GM23248 (cell line): Measurements from ENCODE around the gene CDH13. TPM values are rescaled to one million over a fixed set of nuclear protein-coding genes. Genes with fewer than 3 reads are reported as not detected.

Experiments used
- DNase-seq: peaks from one replicate; pipeline ENCODE4 v3.0.0-alpha.2; 2015
- H2AFZ ChIP-seq: fragments of 200-600 bp; sonication (generic); 2 replicates; pipeline ENCODE4 v1.6.1; 2016; ENCODE audit warnings: antibody characterized with exemption
- H3F3A ChIP-seq: fragments of 200-600 bp; sonication (generic); 2 replicates; pipeline ENCODE4 v1.6.1; 2016; ENCODE audit warnings: mild to moderate bottlenecking, antibody characterized with exemption, mixed run types; ENCODE audit not compliant: insufficient read depth
- H3K27ac ChIP-seq: fragments of 200-600 bp; sonication (generic); 2 replicates; pipeline ENCODE4 v1.5.1; 2016; ENCODE audit warnings: mild to moderate bottlenecking
- H3K27me3 ChIP-seq: fragments of 200-600 bp; sonication (generic); replicated peaks from 2 replicates; pipeline ENCODE4 v1.6.1; 2016; ENCODE audit warnings: mild to moderate bottlenecking; ENCODE audit not compliant: insufficient read depth
- H3K36me3 ChIP-seq: fragments of 200-600 bp; sonication (generic); 2 replicates; pipeline ENCODE4 v1.6.1; 2016; ENCODE audit warnings: low read depth, mild to moderate bottlenecking
- H3K4me1 ChIP-seq: fragments of 200-600 bp; sonication (generic); 2 replicates; pipeline ENCODE4 v1.6.1; 2016; ENCODE audit warnings: mild to moderate bottlenecking; ENCODE audit not compliant: insufficient read depth
- H3K4me2 ChIP-seq: fragments of 200-600 bp; sonication (generic); one replicate; pipeline ENCODE4 v1.6.1; 2016; ENCODE audit warnings: mild to moderate bottlenecking; ENCODE audit not compliant: unreplicated experiment
- H3K4me3 ChIP-seq: fragments of 200-600 bp; sonication (generic); 2 replicates; pipeline ENCODE4 v1.5.1; 2016; ENCODE audit warnings: mild to moderate bottlenecking
- H3K79me2 ChIP-seq: fragments of 200-600 bp; sonication (generic); 2 replicates; pipeline ENCODE4 v1.6.1; 2016; ENCODE audit warnings: mild to moderate bottlenecking; ENCODE audit not compliant: insufficient read depth
- H3K9ac ChIP-seq: fragments of 200-600 bp; sonication (generic); 2 replicates; pipeline ENCODE4 v1.6.1; 2016; ENCODE audit warnings: mild to moderate bottlenecking
- H3K9me2 ChIP-seq: fragments of 200-600 bp; sonication (generic); 2 replicates; pipeline ENCODE4 v1.6.1; 2016; ENCODE audit warnings: mixed run types, mild to moderate bottlenecking, moderate library complexity; ENCODE audit not compliant: insufficient read depth
- H3K9me3 ChIP-seq: fragments of 200-600 bp; sonication (generic); one replicate; pipeline ENCODE4 v1.6.1; 2017; ENCODE audit warnings: low read depth
- H4K20me1 ChIP-seq: fragments of 200-600 bp; sonication (generic); 2 replicates; pipeline ENCODE4 v1.6.0; 2016; ENCODE audit not compliant: insufficient read depth
- EZH2 ChIP-seq: fragments of 200-600 bp; sonication (generic); IDR thresholded peaks from 2 replicates; pipeline ENCODE4 v1.6.1; 2018; ENCODE audit warnings: antibody characterized with exemption, mild to moderate bottlenecking; ENCODE audit not compliant: insufficient read depth, poor library complexity, severe bottlenecking
- EZH2phosphoT487 ChIP-seq: fragments of 200-600 bp; sonication (generic); IDR thresholded peaks from 2 replicates; pipeline ENCODE4 v1.6.1; 2018; ENCODE audit warnings: antibody characterized with exemption, moderate library complexity, mild to moderate bottlenecking, low read depth; ENCODE audit not compliant: insufficient read depth
- WGBS, 2 experiments: methylation state at CpG; one replicate each; pipeline ENCODE4 v1.1.6; 2015 to 2017; ENCODE audit warnings: low lambda C conversion rate in 2 of 2, low coverage in 1 of 2; ENCODE audit errors: missing lambda C conversion rate in 2 of 2; 5-methylcytosine and 5-hydroxymethylcytosine counted together
- in situ Hi-C: fragments of 300-500 bp; cut with MboI; formaldehyde crosslinking; loops from 2 replicates; pipeline ENCODE4 v1.15.0; 2020
- polyA plus RNA-seq: library from polyadenylated mRNA; unstranded; fragments of >200 nt; fragmentation: Nextera tagmentation; extraction: Ambion mirVana; gene quantifications from 2 replicates; pipeline ENCODE4 v1.2.1, GENCODE V29; 2016
- total RNA-seq: library from RNA; depleted of rRNA; stranded (reverse); fragments of >200 nt; shearing (Covaris generic); gene quantifications from 2 replicates; pipeline ENCODE4 v1.2.3, GENCODE V29; 2014

CDH13 gene
- total and polyA plus RNA-seq, 2 experiments from 2014 or later: 51.0 to 52.8 TPM

GRCh38 chr16:82796047-82796446 lies 169.3 kb downstream of the CDH13 start:
- in situ Hi-C loops: no loop called here
- Histone ChIP-seq H3K4me1 (no peaks in the 10 kb centered on the region; the same call in 1 of the 2 replicates), H4K20me1 (no peaks in the 10 kb centered on the region), H3K27ac (no peak overlapping the region), H3K36me3 (no peaks in the 10 kb centered on the region), H3K27me3 (no peaks in the 10 kb centered on the region), H3K9me2 (no peaks in the 10 kb centered on the region), H3K4me3 (no peak overlapping the region), H3K9ac (no peak overlapping the region), H3K4me2 (no peak overlapping the region), H3K9me3 (no peaks in the 10 kb centered on the region), H3K79me2 (no peaks in the 10 kb centered on the region), H2AFZ (no peak overlapping the region), H3F3A (0 out of 2 replicates have a peak, but pooled peaks cover 6% of the 10 kb centered on the region)
- WGBS, 2 experiments: 81 to 84% methylated on average over 3 of the region's 3 CpGs
- no peak for DNase-seq
- TF ChIP-seq EZH2phosphoT487 (no peak), EZH2 (no peak)

GRCh38 chr16:82801361-82801760 lies 174.6 kb downstream of the CDH13 start:
- peaks cover 8% of the 10 kb centered on the region; the same call in 1 of the 2 replicates for H3F3A ChIP-seq
- H3K9me2 ChIP-seq: no peaks in the 10 kb centered on the region
- no peaks in the 10 kb centered on the region for H3K36me3 ChIP-seq
- no peaks in the 10 kb centered on the region for H3K9me3 ChIP-seq
- WGBS, 2 experiments: 29 to 34% methylated on average over 4 of the region's 4 CpGs
- no peaks in the 10 kb centered on the region for H3K27me3 ChIP-seq
- no peaks in the 10 kb centered on the region for H4K20me1 ChIP-seq
- H2AFZ ChIP-seq: no peak overlapping the region
- no peak overlapping the region for H3K9ac ChIP-seq
- peak; percentile 61 for DNase-seq
- H3K4me2 ChIP-seq: no peak overlapping the region
- in situ Hi-C loops: no loop called here
- peaks cover 12% of the 10 kb centered on the region for H3K4me1 ChIP-seq
- H3K27ac ChIP-seq: no peak overlapping the region
- H3K79me2 ChIP-seq: no peaks in the 10 kb centered on the region
- TF ChIP-seq EZH2phosphoT487 (no peak), EZH2 (no peak)
- H3K4me3 ChIP-seq: no peak overlapping the region

GRCh38 chr16:82805866-82806265 lies 179.1 kb downstream of the CDH13 start:
- no peaks in the 10 kb centered on the region for H4K20me1 ChIP-seq
- 88 to 94% methylated on average over 1 of the region's 1 CpG for WGBS, 2 experiments
- no peaks in the 10 kb centered on the region for H3K9me3 ChIP-seq
- H3K4me3 ChIP-seq: no peak overlapping the region
- DNase-seq: no peak
- in situ Hi-C loops: no loop called here
- no peak overlapping the region for H3K27ac ChIP-seq
- no peak overlapping the region for H3K4me2 ChIP-seq
- peaks cover 4% of the 10 kb centered on the region; the same call in 1 of the 2 replicates for H3F3A ChIP-seq
- no peaks in the 10 kb centered on the region; the same call in 1 of the 2 replicates for H3K9me2 ChIP-seq
- TF ChIP-seq EZH2 (no peak), EZH2phosphoT487 (no peak)
- no peak overlapping the region for H2AFZ ChIP-seq
- no peaks in the 10 kb centered on the region for H3K27me3 ChIP-seq
- no peak overlapping the region for H3K9ac ChIP-seq
- peaks cover 12% of the 10 kb centered on the region for H3K4me1 ChIP-seq
- H3K79me2 ChIP-seq: no peaks in the 10 kb centered on the region
- no peaks in the 10 kb centered on the region for H3K36me3 ChIP-seq

- Histone ChIP-seq H3K4me1 (peaks cover 12% of the 10 kb centered on the region), H3K27ac (no peak overlapping the region), H3K4me2 (no peak overlapping the region), H3K79me2 (no peaks in the 10 kb centered on the region), H3K9ac (no peak overlapping the region), H2AFZ (no peak overlapping the region), H3F3A (no peaks in the 10 kb centered on the region; the same call in 1 of the 2 replicates), H3K27me3 (no peaks in the 10 kb centered on the region), H3K9me3 (no peaks in the 10 kb centered on the region), H3K9me2 (no peaks in the 10 kb centered on the region; the same call in 1 of the 2 replicates), H3K4me3 (no peak overlapping the region), H4K20me1 (no peaks in the 10 kb centered on the region), H3K36me3 (no peaks in the 10 kb centered on the region)
- in situ Hi-C loops: no loop called here
- TF ChIP-seq EZH2phosphoT487: no peak
- TF ChIP-seq EZH2: no peak
- no peak for DNase-seq
- 79 to 86% methylated on average over 3 of the region's 3 CpGs for WGBS, 2 experiments
These were observed 180.5 kb downstream of the CDH13 start for GRCh38 chr16:82807311-82807710.

- Histone ChIP-seq H3K27me3 (no peaks in the 10 kb centered on the region), H2AFZ (no peak overlapping the region), H3K4me2 (no peak overlapping the region), H4K20me1 (no peaks in the 10 kb centered on the region), H3K4me1 (peaks cover 12% of the 10 kb centered on the region), H3K9me3 (no peaks in the 10 kb centered on the region), H3K36me3 (no peaks in the 10 kb centered on the region), H3K4me3 (no peak overlapping the region), H3K9me2 (no peaks in the 10 kb centered on the region; the same call in 1 of the 2 replicates), H3K79me2 (no peaks in the 10 kb centered on the region), H3K9ac (no peak overlapping the region), H3F3A (no peaks in the 10 kb centered on the region; the same call in 1 of the 2 replicates), H3K27ac (no peak overlapping the region)
- 70 to 73% methylated on average over 1 of the region's 1 CpG for WGBS, 2 experiments
- no peak for DNase-seq
- in situ Hi-C loops: no loop called here
- TF ChIP-seq EZH2 (no peak), EZH2phosphoT487 (no peak)
These were observed 181.3 kb downstream of the CDH13 start for GRCh38 chr16:82808036-82808435.
